Spleen (tissue), 11 donors: ENCODE results near the gene TNFRSF21. TPM values are rescaled to one million over a fixed set of nuclear protein-coding genes. Genes with fewer than 3 reads are reported as not detected.

Experiments
- DNase-seq: peaks from one replicate; pipeline ENCODE4 v3.0.0-alpha.2; 2020
- H3K27ac ChIP-seq, 8 donors: fragments of 200-600 bp; sonication (generic) in 7 of 8; 1 replicate in 4 of 8; 2 replicates in 4 of 8; pipeline versions ENCODE4 v1.5.0 to v1.8.0; 2016 to 2021; ENCODE audit warnings: inconsistent platforms in 4 of 8, mild to moderate bottlenecking in 4 of 8, moderate library complexity in 1 of 8
- H3K27me3 ChIP-seq, 7 donors: fragments of 200-600 bp; sonication (generic) in 6 of 7; replicated peaks in 1 of 7; 1 replicate in 4 of 7; 2 replicates in 3 of 7; pipeline versions ENCODE4 v1.5.0 to v1.8.0; 2016 to 2021; ENCODE audit warnings: inconsistent platforms in 3 of 7, mild to moderate bottlenecking in 1 of 7
- H3K36me3 ChIP-seq, 6 donors: fragments of 200-600 bp; sonication (generic) in 5 of 6; 1 replicate in 4 of 6; 2 replicates in 2 of 6; pipeline versions ENCODE4 v1.5.0 to v1.8.0; 2016 to 2021; ENCODE audit warnings: inconsistent platforms in 2 of 6
- H3K4me1 ChIP-seq, 6 donors: fragments of 200-600 bp; sonication (generic) in 5 of 6; 1 replicate in 3 of 6; 2 replicates in 3 of 6; pipeline versions ENCODE4 v1.5.0 to v1.8.0; 2016 to 2021; ENCODE audit warnings: inconsistent platforms in 3 of 6
- H3K4me3 ChIP-seq, 8 donors: fragments of 200-600 bp; sonication (generic) in 7 of 8; 1 replicate in 4 of 8; 2 replicates in 4 of 8; pipeline versions ENCODE4 v1.5.0 to v1.8.0; 2016 to 2021; ENCODE audit warnings: inconsistent platforms in 4 of 8, mild to moderate bottlenecking in 4 of 8, moderate library complexity in 2 of 8
- H3K9me3 ChIP-seq, 8 donors: fragments of 200-600 bp; sonication (generic) in 7 of 8; 1 replicate in 4 of 8; 2 replicates in 4 of 8; pipeline versions ENCODE4 v1.5.0 to v1.8.0; 2016 to 2021; ENCODE audit warnings: inconsistent platforms in 4 of 8
- CTCF ChIP-seq, 11 experiments: fragments of 200-600 bp in 7 of 11; fragments of 450-650 bp in 4 of 11; sonication (generic) in 4 of 11; IDR thresholded peaks in 8 of 11; conservative IDR thresholded peaks in 3 of 11; 1 replicate in 7 of 11; 2 replicates in 4 of 11; pipeline versions ENCODE4 v1.4.0 to v1.8.0; 2016 to 2021; ENCODE audit warnings: antibody characterized with exemption in 11 of 11, inconsistent platforms in 4 of 11, mild to moderate bottlenecking in 1 of 11
- POLR2A ChIP-seq, 3 donors: fragments of 450-650 bp; IDR thresholded peaks; one replicate each; pipeline ENCODE4 v1.5.1; 2017; ENCODE audit warnings: antibody characterized with exemption in 3 of 3, mild to moderate bottlenecking in 1 of 3
- POLR2AphosphoS5 ChIP-seq, 3 donors: sonication (generic); formaldehyde crosslinking; IDR thresholded peaks; one replicate each; pipeline ENCODE4 v1.5.1; 2017; ENCODE audit warnings: antibody characterized with exemption in 3 of 3
- WGBS, 5 donors: extraction: QIAGEN DNeasy Blood & Tissue Kit in 3 of 5; methylation state at CpG; one replicate each; pipeline versions ENCODE4 v1.1.5 to v1.1.7; 2013 to 2018; 5-methylcytosine and 5-hydroxymethylcytosine counted together
- intact Hi-C: fragments of 100-400 bp; cut with DNase I; formaldehyde crosslinking; loops from one replicate; pipeline ENCODE4 v1.15.0; 2023; ENCODE audit warnings: low total_unique reads
- polyA plus RNA-seq, 3 donors: library from polyadenylated mRNA; stranded (reverse); fragments of 200-250 nt; gene quantifications; one replicate each; pipeline ENCODE4 v1.2.1, GENCODE V29; 2013
- total RNA-seq, 7 donors: library from RNA; depleted of rRNA in 3 of 7; stranded (reverse); fragments of >200 nt in 3 of 7; fragmentation: NEBNext Ultra II Directional in 4 of 7; extraction: Animal tissue kit (Norgen Biotek cat#: 25700) in 4 of 7; gene quantifications; one replicate each; pipeline versions ENCODE4 v1.1.0 to v1.2.1, GENCODE V29; 2016 to 2021
- donor health status: healthy with polysubstance abuse.
- donor health status: DM: no; HTN: no; CAD: no; lungs with moderate emphysema.
- donor health status: DM: no; HTN: no; CAD: no.
- donor health status: Bipolar disorder and iron deficiency.
- donor health status: healthy.
- donor health status: DM: no; HTN: no; CAD: no.
- donor health status: DM: yes; HTN: yes; CAD: no.

Gene TNFRSF21
- total and polyA plus RNA-seq, 10 donors = 3.3 to 40.4 (median 23.0) TPM

- Histone ChIP-seq H3K27me3 (peaks cover 0 to 14% (median 0%) of the 10 kb centered on the region in 7 donors), H3K4me3 (no peak overlapping the region), H3K9me3 (no peaks in the 10 kb centered on the region), H3K4me1 (no peaks in the 10 kb centered on the region), H3K36me3 (no peaks in the 10 kb centered on the region), H3K27ac (no peak overlapping the region)
- DNase-seq = no peak
- 49 to 67% (median 60%) methylated on average over 6 of the region's 6 CpGs for WGBS, 5 donors
- intact Hi-C loops = loop anchor here (10.0 kb wide), 1 partner anchor 207 kb away; no protein-coding TSS in a partner anchor
- TF ChIP-seq POLR2A (IDR thresholded peaks at IDR 0.05) (no peak), CTCF (IDR thresholded peaks at IDR 0.05 in 8 of 11, conservative IDR thresholded peaks at IDR 0.05 in 3 of 11) (no peak), POLR2AphosphoS5 (IDR thresholded peaks at IDR 0.05) (no peak)
Measured at GRCh38 chr6:47302043-47302442, 7.7 kb downstream of the TNFRSF21 start.

GRCh38 chr6:47301441-47301840, 8.3 kb downstream of the TNFRSF21 start:
- no peak overlapping the region for H3K27ac ChIP-seq
- H3K4me3 ChIP-seq = no peak overlapping the region
- intact Hi-C loops = loop anchor here (10.0 kb wide), 1 partner anchor 207 kb away; no protein-coding TSS in a partner anchor
- no peaks in the 10 kb centered on the region for H3K36me3 ChIP-seq
- 82 to 96% (median 86%) methylated on average over 4 of the region's 4 CpGs for WGBS, 5 donors
- TF ChIP-seq POLR2A (IDR thresholded peaks at IDR 0.05) (no peak), CTCF (IDR thresholded peaks at IDR 0.05 in 8 of 11, conservative IDR thresholded peaks at IDR 0.05 in 3 of 11) (no peak), POLR2AphosphoS5 (IDR thresholded peaks at IDR 0.05) (no peak)
- peaks cover 0 to 9% (median 0%) of the 10 kb centered on the region in 7 donors for H3K27me3 ChIP-seq
- H3K4me1 ChIP-seq = no peaks in the 10 kb centered on the region
- DNase-seq = no peak
- H3K9me3 ChIP-seq = no peaks in the 10 kb centered on the region

GRCh38 chr6:47300417-47300816, 9.3 kb downstream of the TNFRSF21 start:
- DNase-seq = no peak
- H3K4me1 ChIP-seq = no peaks in the 10 kb centered on the region
- TF ChIP-seq POLR2A (IDR thresholded peaks at IDR 0.05) = no peak
- no peak for TF ChIP-seq POLR2AphosphoS5 (IDR thresholded peaks at IDR 0.05)
- no peak for TF ChIP-seq CTCF (IDR thresholded peaks at IDR 0.05 in 8 of 11, conservative IDR thresholded peaks at IDR 0.05 in 3 of 11)
- WGBS, 5 donors = 90 to 97% (median 92%) methylated on average over 5 of the region's 5 CpGs
- intact Hi-C loops = loop anchor here (10.0 kb wide), 1 partner anchor 206 kb away; no protein-coding TSS in a partner anchor
- H3K4me3 ChIP-seq = no peak overlapping the region
- H3K27ac ChIP-seq = no peak overlapping the region
- H3K36me3 ChIP-seq = no peaks in the 10 kb centered on the region
- H3K27me3 ChIP-seq = peaks cover 0 to 4% (median 0%) of the 10 kb centered on the region in 7 donors
- H3K9me3 ChIP-seq = no peaks in the 10 kb centered on the region

GRCh38 chr6:47299965-47300364, 9.7 kb downstream of the TNFRSF21 start:
- no peaks in the 10 kb centered on the region for H3K4me1 ChIP-seq
- H3K9me3 ChIP-seq = no peaks in the 10 kb centered on the region
- intact Hi-C loops = loop anchor here (10.0 kb wide), 1 partner anchor 205 kb away; no protein-coding TSS in a partner anchor
- no peak overlapping the region for H3K27ac ChIP-seq
- no peaks in the 10 kb centered on the region for H3K36me3 ChIP-seq
- H3K27me3 ChIP-seq = peaks cover 0 to 4% (median 0%) of the 10 kb centered on the region in 7 donors
- no peak overlapping the region for H3K4me3 ChIP-seq
- no peak for DNase-seq
- 89 to 93% (median 92%) methylated on average over 4 of the region's 4 CpGs for WGBS, 5 donors
- TF ChIP-seq POLR2A (IDR thresholded peaks at IDR 0.05) = no peak
- no peak for TF ChIP-seq CTCF (IDR thresholded peaks at IDR 0.05 in 8 of 11, conservative IDR thresholded peaks at IDR 0.05 in 3 of 11)
- no peak for TF ChIP-seq POLR2AphosphoS5 (IDR thresholded peaks at IDR 0.05)
